ENCODE results near the gene SCIN.

The SCIN gene

DNA sequence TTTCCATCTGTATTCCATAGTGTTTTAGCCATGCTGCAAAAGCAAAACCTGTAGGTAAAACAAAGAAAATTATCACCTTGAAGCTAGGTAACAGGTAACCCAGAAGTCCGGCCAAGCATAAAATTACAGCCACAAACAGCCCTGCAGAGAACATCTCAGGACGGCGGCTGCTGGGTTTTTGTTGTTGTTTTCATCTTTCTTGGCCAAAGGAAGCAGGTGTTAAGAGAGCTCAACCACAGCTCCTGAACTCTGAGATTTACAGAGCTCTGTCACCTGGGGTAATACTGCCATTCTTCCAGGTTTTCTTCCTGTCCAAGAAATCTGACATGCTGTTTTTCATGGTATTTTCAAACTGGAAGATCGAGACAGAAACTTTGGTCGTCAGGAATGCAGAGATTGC lies 847 bp upstream of the SCIN start:
- no peak for DNase-seq (ENCODE audit: low spot score)

DNA sequence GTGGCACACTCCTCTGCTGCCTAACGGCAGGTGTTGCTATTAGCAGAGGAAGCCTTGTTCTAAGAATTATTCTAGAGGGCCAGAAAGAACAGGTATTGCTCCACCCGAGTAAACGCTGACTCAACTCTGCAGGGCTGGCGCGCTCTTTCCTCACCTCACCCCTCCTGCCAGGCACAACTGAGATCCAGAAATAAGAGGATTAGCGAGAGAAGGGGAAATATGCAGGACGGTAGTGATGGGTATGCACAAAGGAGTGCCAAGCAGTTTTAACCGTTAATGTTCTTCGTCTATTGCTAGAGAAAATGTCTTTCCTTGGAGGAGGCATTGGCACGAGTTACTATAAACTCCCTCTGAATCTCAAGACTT lies 369 bp upstream of the SCIN start:
- no peak for DNase-seq (ENCODE audit: low spot score)

- DNase-seq (ENCODE audit: low spot score): no peak
Observed at GRCh38 chr7:12571691-12572090, 1.2 kb downstream of the SCIN start.

DNA sequence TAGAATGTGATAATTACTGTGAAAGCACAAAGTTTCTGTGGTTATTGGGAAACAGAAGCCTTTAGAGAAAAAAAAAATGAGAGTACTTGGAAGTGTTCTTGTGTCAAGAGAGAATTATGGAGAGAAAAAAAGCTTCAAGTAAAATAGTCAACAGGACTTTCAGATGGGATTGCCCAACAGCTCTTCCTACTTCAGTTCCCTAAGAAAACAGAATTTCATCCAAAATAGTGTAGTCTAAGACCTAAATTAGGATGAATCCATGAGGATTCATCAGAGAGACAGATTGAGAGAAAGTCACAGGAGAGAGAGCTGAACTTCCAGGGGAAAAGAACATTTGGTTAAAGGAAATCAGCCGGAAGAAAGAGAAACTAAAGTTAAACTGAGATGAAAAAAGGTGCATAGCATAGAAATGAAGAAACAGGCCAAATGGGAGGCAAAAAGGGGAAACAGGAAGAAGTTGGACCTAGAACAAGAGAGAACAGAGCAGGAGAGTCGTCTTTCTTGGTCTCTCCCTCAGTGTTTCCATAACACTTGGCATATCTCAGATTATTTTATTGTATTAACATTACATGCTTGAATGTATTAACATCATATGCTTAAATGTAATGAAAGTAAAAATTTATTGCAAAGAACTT lies 2.5 kb downstream of the SCIN start:
- no peak for DNase-seq (ENCODE audit: low spot score)

- DNase-seq (ENCODE audit: low spot score): no peak
Observed at GRCh38 chr7:12573885-12574284, 3.4 kb downstream of the SCIN start.

DNA sequence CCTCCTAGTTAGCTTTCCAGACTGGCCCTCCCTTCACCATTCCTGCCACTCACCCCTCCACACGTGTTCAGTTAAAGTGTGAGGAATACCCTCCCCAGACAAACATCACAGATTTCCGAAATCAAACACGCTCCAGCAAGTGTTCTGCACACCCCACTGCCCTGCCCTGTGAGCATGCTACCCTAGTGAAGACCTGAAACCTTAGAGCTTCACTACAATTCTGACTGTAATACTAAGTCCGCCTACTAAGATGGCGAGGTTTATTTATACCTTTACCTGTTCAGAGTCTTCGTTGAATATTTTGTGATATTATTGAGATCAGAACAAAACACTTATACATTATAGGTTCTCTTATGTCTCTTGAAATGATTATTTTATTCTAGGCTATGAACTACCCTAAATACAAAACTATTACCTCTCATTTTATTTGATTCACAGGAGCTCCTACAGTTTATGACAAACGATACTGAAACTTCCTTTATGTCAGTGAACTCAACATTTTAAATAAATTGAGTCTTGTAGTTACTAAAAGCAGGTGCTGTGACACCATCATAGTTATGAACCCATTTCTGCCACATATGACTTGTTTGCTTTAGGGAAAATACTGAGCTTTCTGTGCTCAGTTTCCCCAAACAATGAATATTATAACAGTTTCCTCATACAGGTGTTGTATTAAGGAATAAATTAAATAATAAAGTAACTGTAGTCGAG lies 8.6 kb downstream of the SCIN start:
- no peak for DNase-seq (ENCODE audit: low spot score)

DNA sequence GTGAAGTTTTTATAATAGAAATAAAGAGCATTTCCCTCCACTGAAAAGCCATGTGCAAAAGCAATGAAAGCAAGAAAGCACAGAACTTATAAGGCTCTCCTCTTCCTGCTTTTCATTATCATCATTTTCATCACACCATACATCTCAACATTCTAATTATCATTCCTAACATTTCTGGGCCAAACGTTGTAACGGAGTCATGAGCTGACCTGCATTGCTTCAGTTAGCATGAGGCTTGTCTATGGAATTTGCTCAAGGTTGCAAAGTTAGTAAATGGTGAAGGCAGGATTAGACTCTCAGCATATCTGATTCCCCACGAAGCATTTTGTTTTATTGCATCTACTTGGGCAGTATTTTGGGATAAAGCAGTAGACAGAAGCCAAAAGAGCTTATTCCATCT lies 11.4 kb downstream of the SCIN start:
- DNase-seq (ENCODE audit: low spot score): no peak

GRCh38 chr7:12582362-12582761 lies 11.8 kb downstream of the SCIN start:
- no peak for DNase-seq (ENCODE audit: low spot score)

GRCh38 chr7:12583176-12583575 lies 12.7 kb downstream of the SCIN start:
- DNase-seq (ENCODE audit: low spot score): no peak

- DNase-seq (ENCODE audit: low spot score): no peak
Observed at GRCh38 chr7:12583922-12584321, 13.4 kb downstream of the SCIN start.

DNA sequence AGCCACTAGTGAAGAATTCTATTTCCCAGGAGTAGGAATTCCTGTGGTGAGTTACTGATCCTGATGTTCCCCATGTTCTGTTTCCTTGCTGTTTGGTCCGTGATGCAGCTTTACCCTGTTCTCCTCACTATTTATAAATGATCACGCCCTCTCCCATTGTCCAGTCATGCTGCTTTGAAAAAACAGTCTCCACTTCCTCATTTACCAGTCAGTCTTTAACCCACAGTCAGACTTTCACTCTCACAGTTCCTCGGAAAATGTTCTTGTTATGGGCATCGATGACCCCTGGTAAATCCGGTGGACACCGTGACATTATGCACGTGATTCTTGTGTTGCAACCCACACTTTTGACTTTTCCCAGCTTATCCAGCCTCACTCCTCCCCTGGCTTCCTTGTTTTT lies 14.4 kb downstream of the SCIN start:
- no peak for DNase-seq (ENCODE audit: low spot score)

DNA sequence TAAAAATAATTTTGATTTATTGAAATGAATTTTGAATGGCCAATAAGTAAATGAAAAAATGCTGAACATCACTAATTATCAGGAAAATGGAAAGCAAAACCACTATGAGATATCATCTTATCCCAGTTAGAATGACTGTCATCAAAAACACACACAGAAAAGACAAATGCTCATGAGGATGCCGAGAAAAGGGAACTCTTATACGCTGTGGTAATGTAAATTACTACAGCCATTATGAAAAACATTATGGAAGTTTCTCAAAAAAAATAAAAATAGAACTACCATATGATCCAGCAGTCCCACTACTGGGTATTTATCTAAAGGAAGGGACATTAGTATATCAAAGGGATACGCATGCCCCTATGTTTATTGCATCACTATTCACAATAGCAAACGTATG lies 15.8 kb downstream of the SCIN start:
- no peak for DNase-seq (ENCODE audit: low spot score)

GRCh38 chr7:12588259-12588904 lies 17.9 kb downstream of the SCIN start:
- no peak for DNase-seq (ENCODE audit: low spot score)

GRCh38 chr7:12590559-12590958 lies 20.0 kb downstream of the SCIN start:
- no peak for DNase-seq (ENCODE audit: low spot score)

- no peak for DNase-seq (ENCODE audit: low spot score)
Observed at GRCh38 chr7:12594122-12594897, 23.8 kb downstream of the SCIN start.

GRCh38 chr7:12595148-12595547 lies 24.6 kb downstream of the SCIN start:
- no peak for DNase-seq (ENCODE audit: low spot score)

- DNase-seq (ENCODE audit: low spot score): no peak
Observed at GRCh38 chr7:12596225-12596790, 25.8 kb downstream of the SCIN start.

DNA sequence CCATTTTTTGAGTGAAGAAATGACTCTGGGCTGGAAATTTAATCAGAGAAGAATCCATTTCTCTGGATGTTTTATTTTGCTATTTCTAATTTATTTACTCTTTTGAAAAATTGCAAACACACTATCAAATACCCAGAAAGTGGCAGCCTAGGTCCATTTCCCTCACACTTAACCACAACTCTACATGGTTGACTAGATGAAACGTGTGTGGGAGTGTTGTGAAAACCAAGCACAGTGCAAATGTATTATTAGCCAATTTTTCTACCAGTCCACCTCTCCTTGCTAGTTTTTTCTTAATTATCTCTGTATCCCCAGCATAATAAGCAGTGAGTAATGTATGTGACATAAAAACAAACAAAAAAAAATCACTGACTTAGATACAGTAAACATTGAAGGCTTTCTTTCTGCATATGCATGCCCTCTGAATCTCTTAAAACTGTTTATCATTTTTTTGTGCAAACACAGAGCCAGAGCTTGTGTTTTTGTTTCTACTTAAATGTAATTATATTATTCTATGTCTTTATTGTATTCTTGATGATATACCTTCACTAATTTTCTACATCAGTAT lies 30.9 kb downstream of the SCIN start:
- DNase-seq (ENCODE audit: low spot score): no peak

GRCh38 chr7:12607134-12607533 lies 36.6 kb downstream of the SCIN start:
- no peak for DNase-seq (ENCODE audit: low spot score)

- no peak for DNase-seq (ENCODE audit: low spot score)
Observed at GRCh38 chr7:12609561-12609960, 39.0 kb downstream of the SCIN start.

DNA sequence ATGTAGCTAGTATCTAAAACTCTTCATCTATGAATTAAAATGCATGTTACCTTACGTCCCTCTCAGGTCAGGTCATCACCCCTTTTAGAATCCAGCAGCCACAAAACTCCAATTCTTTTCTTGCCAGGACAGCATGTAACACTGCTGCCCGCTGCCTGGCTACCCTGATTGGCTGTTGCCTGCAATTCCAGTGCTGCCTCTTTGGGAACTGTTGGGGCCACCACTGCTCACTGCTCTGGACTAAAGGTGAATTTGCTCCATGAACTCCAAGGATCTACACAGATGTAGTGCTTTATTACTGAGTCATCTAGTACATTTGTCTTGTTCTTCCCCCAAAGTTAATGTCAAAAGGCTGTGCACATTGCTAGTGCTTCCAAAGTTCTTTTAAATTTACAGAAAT lies 40.4 kb downstream of the SCIN start:
- DNase-seq (ENCODE audit: low spot score): no peak

- DNase-seq (ENCODE audit: low spot score): no peak
Observed at GRCh38 chr7:12612622-12613021, 42.1 kb downstream of the SCIN start.

Data from hematopoietic multipotent progenitor cell treated with erythropoietin and hydrocortisone succinate and interleukin-3 and kit ligand, for 17 days (in vitro differentiated cells).